ENCODE results near the gene CORO1C.

Gene CORO1C

DNA sequence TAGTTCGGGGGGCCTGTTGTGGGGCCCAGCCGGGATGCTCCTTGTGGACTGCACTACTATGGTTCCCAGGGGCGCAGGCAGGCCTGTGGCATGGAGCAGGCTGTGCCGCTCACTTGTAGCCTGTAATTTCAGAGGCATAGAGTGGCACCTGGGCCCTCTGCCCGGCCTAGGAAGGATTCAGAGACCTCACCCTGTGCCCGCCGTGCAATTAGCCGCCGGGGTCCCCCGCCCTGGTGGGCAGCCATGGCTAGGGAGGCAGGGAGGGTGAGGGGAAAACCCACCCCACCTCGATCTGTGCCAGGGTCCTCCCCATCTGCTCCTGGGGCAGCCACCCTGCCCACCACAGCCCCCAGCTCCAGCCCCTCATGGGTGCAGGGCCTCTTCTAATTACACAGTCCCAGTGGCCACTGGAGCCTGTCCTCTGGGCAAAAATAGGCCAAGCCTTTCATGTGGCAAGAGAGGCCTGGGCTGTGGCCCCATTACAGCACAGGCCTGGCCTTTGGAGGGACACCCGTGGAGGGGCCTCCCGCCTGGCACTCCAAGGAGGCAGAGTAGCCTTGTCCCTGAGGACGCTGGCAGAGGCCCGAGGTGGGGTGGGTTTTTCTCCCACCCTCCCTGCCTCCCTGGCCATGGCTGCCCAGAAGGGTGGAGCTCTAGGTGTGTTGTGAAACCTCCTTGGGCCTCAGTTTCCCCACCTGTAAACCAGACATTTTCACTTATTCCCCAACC, 128.2 kb downstream of the CORO1C start:
- no peak for DNase-seq (ENCODE audit: low read depth)
- no peak overlapping the region for H3K4me3 ChIP-seq (ENCODE audit: low read depth, low read length)

DNA sequence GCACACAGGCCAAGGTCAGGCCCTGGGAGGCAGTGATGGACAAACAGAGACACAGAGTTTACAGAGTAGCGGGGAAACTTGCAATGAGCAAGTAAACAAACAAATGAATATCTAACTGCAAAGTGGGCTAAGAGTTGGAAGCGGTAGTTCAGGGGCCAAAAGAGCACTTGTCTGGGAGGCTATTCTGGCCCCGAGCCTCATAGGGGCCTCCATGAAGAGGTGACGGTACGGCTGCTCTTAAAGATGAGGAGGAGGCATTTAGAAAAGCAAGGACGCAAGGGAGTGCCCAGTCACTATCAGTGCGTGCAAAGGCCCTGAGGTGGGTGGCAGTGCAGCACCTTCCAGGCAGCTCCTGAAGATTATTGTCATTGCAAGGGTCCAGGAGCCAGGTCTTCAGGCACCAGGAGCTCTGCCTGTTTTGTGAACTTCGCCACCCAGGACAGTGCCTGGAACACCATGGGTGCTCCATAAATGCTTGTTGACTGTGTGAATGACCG, 129.1 kb downstream of the CORO1C start:
- DNase-seq (ENCODE audit: low read depth) = no peak
- H3K4me3 ChIP-seq (ENCODE audit: low read depth, low read length) = no peak overlapping the region
- TF ChIP-seq, protein P1, sequence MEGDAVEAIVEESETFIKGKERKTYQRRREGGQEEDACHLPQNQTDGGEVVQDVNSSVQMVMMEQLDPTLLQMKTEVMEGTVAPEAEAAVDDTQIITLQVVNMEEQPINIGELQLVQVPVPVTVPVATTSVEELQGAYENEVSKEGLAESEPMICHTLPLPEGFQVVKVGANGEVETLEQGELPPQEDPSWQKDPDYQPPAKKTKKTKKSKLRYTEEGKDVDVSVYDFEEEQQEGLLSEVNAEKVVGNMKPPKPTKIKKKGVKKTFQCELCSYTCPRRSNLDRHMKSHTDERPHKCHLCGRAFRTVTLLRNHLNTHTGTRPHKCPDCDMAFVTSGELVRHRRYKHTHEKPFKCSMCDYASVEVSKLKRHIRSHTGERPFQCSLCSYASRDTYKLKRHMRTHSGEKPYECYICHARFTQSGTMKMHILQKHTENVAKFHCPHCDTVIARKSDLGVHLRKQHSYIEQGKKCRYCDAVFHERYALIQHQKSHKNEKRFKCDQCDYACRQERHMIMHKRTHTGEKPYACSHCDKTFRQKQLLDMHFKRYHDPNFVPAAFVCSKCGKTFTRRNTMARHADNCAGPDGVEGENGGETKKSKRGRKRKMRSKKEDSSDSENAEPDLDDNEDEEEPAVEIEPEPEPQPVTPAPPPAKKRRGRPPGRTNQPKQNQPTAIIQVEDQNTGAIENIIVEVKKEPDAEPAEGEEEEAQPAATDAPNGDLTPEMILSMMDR (IDR thresholded peaks at IDR 0.05; ENCODE audit: low read depth, low read length, missing control alignments) = no peak

More for the DNA sequence above, 128.2 kb downstream of the CORO1C start:
- TF ChIP-seq, protein P1 (IDR thresholded peaks at IDR 0.05; ENCODE audit: low read depth, low read length, missing control alignments) = no peak

DNA sequence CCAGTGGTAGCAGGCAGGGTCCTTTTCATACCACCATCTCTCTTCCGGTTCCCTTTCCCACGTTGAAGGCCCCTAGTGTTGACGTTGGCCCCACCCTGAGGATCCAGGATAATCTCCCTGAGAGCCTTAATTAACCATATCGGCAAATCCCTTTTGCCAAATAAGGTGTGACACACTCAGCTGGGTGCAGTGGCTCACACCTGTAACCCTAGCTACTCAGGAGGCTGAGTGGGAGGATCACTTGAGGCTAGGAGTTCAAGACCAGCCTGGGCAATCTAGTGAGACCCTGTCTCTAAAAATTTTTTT, 130.7 kb downstream of the CORO1C start:
- TF ChIP-seq, protein P1 (IDR thresholded peaks at IDR 0.05; ENCODE audit: low read depth, low read length, missing control alignments) = no peak
- DNase-seq (ENCODE audit: low read depth) = no peak
- H3K4me3 ChIP-seq (ENCODE audit: low read depth, low read length) = no peak overlapping the region

DNA sequence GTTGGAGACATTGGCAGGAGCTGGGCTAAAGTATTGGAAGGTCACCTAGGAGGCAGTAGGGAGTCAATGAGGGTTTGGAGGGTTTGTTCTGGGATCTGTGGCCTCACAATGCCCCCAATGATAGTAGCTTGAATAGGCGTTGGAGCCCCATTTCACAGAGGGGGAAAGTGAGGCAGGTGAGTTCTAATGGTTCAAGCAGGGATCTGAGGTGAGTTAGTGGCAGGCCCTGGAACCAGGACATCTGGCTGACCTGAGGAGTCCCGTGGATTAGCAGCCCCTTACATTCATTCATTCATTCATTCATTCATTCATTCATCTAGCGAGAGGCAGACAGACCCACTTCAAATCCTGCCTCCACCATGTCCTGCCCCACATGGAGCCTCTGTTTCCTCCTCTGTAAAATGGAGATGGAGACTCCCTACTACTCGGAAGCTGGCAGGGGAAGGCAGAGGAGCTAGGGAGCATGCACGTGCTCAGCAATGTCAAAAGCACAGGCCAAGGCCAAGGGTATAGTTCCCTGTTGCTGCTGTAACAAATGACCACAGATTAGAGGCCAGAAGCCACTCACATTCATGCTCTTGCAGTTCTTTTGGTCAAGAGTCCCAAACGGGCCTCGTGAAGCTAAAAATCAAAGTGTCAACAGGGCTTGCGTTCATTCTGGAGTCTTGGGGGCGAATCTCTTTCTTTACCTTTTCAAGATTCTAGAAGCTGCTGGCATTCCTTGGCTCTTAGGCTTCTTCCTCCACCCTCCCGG, 131.2 kb downstream of the CORO1C start:
- H3K4me3 ChIP-seq (ENCODE audit: low read depth, low read length) = no peak overlapping the region
- TF ChIP-seq, protein P1 (IDR thresholded peaks at IDR 0.05; ENCODE audit: low read depth, low read length, missing control alignments) = no peak
- DNase-seq (ENCODE audit: low read depth) = no peak

DNA sequence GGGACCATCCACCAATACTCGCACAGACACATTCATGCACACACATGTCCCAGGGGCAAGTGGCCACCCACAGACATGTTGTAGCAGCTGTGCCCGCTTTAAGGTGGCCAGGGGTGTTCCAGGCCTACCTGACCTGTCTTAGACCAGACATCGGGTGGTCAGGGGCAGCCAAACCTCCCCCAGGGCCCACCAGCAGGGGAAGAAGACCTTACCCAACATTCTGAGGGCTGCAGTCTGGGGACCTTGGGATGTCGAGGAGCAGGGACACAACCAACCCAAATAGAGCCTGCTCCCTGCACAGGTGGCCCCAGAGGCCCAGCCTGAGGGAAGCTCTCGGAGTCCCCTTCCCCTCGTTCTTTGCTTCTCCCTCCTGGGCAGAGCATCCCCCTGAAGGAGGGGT, 131.8 kb downstream of the CORO1C start:
- DNase-seq (ENCODE audit: low read depth) = no peak
- TF ChIP-seq, protein P1 (IDR thresholded peaks at IDR 0.05; ENCODE audit: low read depth, low read length, missing control alignments) = no peak

DNA sequence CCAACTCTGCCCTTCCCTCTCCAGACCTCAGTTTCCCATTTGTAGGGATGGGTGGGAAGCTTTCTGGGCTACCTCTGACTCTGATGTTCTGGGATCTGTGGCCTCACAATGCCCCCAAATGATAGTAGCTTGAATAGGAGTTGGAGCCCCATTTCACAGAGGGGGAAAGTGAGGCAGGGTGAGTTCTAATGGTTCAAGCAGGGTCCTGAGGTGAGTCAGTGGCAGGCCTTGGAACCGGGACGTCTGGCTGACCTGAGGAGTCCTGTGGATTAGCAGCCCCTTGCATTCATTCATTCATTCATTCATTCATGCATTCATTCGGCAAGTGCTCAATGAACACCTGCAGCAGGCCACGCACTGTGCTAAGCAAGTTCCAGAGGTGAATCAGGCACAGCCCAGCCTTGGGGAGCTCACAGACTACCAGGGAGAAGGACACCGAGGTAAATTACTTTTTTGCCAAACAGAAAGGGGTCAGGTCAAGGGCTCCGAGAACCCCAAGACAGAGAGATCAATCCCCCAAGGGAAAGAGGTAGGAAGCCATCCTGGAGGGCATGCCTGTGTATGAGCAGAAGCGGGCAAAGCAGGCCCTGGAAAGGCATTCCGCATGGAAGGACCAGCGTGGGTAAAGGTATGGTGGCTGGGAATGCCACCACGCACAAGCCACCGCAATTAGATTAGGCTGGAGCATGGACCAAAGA, 132.6 kb downstream of the CORO1C start:
- no peak overlapping the region for H3K4me3 ChIP-seq (ENCODE audit: low read depth, low read length)
- no peak for DNase-seq (ENCODE audit: low read depth)
- TF ChIP-seq, protein P1 (IDR thresholded peaks at IDR 0.05; ENCODE audit: low read depth, low read length, missing control alignments) = no peak

More for the DNA sequence above, 131.8 kb downstream of the CORO1C start:
- no peak overlapping the region for H3K4me3 ChIP-seq (ENCODE audit: low read depth, low read length)
